Sigmoid colon (tissue), 7 donors: ENCODE results near the gene TEKT3. TPM values are rescaled to one million over a fixed set of nuclear protein-coding genes. Genes with fewer than 3 reads are reported as not detected.

Experiments
- DNase-seq: peaks from one replicate; pipeline ENCODE4 v3.0.0-alpha.2; 2019
- H3K27ac ChIP-seq, 4 donors: fragments of 200-600 bp; sonication (generic); one replicate each; pipeline ENCODE4 v1.5.1; 2016 to 2019; ENCODE audit warnings: mild to moderate bottlenecking in 1 of 4
- H3K27me3 ChIP-seq, 3 donors: fragments of 200-600 bp; sonication (generic); one replicate each; pipeline ENCODE4 v1.5.1; 2019; ENCODE audit warnings: mild to moderate bottlenecking in 1 of 3
- H3K36me3 ChIP-seq, 4 donors: fragments of 200-600 bp; sonication (generic); one replicate each; pipeline ENCODE4 v1.5.1; 2016 to 2019
- H3K4me1 ChIP-seq, 4 donors: fragments of 200-600 bp; sonication (generic); one replicate each; pipeline ENCODE4 v1.5.1; 2017 to 2019
- H3K4me3 ChIP-seq, 4 donors: fragments of 200-600 bp; sonication (generic); one replicate each; pipeline ENCODE4 v1.5.1; 2017 to 2019; ENCODE audit warnings: mild to moderate bottlenecking in 2 of 4, moderate library complexity in 1 of 4
- H3K9me3 ChIP-seq, 4 donors: fragments of 200-600 bp in 3 of 4; sonication (generic) in 3 of 4; one replicate each; pipeline versions ENCODE4 v1.5.1 to v1.6.1; 2013 to 2019
- EP300 ChIP-seq, 4 donors: sonication (generic); formaldehyde crosslinking; IDR thresholded peaks; one replicate each; pipeline ENCODE4 v1.6.1; 2017; ENCODE audit warnings: antibody characterized with exemption in 4 of 4
- POLR2A ChIP-seq, 2 donors: fragments of 450-650 bp; IDR thresholded peaks; one replicate each; pipeline ENCODE4 v1.6.1; 2016; ENCODE audit warnings: antibody characterized with exemption in 2 of 2, mild to moderate bottlenecking in 2 of 2, moderate library complexity in 2 of 2
- POLR2AphosphoS5 ChIP-seq, 4 donors: sonication (generic); formaldehyde crosslinking; IDR thresholded peaks; one replicate each; pipeline ENCODE4 v1.6.1; 2017; ENCODE audit warnings: antibody characterized with exemption in 4 of 4
- WGBS, 2 donors: extraction: QIAGEN DNeasy Blood & Tissue Kit; methylation state at CpG; one replicate each; pipeline ENCODE4 v1.1.7; 2013; 5-methylcytosine and 5-hydroxymethylcytosine counted together
- intact Hi-C: fragments of 100-400 bp; cut with DNase I; formaldehyde crosslinking; loops from one replicate; pipeline ENCODE4 v1.15.1; 2023
- polyA plus RNA-seq, 3 donors: library from polyadenylated mRNA; stranded (reverse); fragments of 200-250 nt; gene quantifications; one replicate each; pipeline ENCODE4 v1.2.3, GENCODE V29; 2013
- total RNA-seq, 4 donors: library from RNA; depleted of rRNA; stranded (reverse); fragments of >200 nt; gene quantifications; one replicate each; pipeline ENCODE4 v1.1.0, GENCODE V29; 2016
- TF ChIP-seq, protein P1 (sequence below), 4 experiments: fragments of 450-650 bp in 3 of 4; fragments of 200-600 bp in 1 of 4; IDR thresholded peaks; one replicate each; pipeline ENCODE4 v1.5.1; 2016 to 2019; ENCODE audit warnings: antibody characterized with exemption in 4 of 4, mild to moderate bottlenecking in 3 of 4, moderate library complexity in 2 of 4
- donor health status: healthy with polysubstance abuse.
- donor health status: Bipolar disorder and iron deficiency.
- donor health status: healthy.

TEKT3 gene
- total and polyA plus RNA-seq, 7 donors, result 0.26 to 1.8 TPM; not detected in 5

- intact Hi-C loops, result loop anchor here (2.0 kb wide), 1 partner anchor 33 kb away; no protein-coding TSS in a partner anchor
- 69 to 86% methylated on average over 3 of the region's 3 CpGs for WGBS, 2 donors
- Histone ChIP-seq H3K27ac (no peak overlapping the region), H3K9me3 (no peaks in the 10 kb centered on the region), H3K4me1 (peaks cover 0 to 13% (median 6%) of the 10 kb centered on the region in 4 donors), H3K4me3 (peak overlapping the region; percentile 35 to 63 (median 58)), H3K36me3 (no peaks in the 10 kb centered on the region), H3K27me3 (no peaks in the 10 kb centered on the region)
- TF ChIP-seq POLR2AphosphoS5 (IDR thresholded peaks at IDR 0.05) (no peak), POLR2A (IDR thresholded peaks at IDR 0.05) (no peak), EP300 (IDR thresholded peaks at IDR 0.05) (no peak)
- TF ChIP-seq, protein P1, sequence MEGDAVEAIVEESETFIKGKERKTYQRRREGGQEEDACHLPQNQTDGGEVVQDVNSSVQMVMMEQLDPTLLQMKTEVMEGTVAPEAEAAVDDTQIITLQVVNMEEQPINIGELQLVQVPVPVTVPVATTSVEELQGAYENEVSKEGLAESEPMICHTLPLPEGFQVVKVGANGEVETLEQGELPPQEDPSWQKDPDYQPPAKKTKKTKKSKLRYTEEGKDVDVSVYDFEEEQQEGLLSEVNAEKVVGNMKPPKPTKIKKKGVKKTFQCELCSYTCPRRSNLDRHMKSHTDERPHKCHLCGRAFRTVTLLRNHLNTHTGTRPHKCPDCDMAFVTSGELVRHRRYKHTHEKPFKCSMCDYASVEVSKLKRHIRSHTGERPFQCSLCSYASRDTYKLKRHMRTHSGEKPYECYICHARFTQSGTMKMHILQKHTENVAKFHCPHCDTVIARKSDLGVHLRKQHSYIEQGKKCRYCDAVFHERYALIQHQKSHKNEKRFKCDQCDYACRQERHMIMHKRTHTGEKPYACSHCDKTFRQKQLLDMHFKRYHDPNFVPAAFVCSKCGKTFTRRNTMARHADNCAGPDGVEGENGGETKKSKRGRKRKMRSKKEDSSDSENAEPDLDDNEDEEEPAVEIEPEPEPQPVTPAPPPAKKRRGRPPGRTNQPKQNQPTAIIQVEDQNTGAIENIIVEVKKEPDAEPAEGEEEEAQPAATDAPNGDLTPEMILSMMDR (IDR thresholded peaks at IDR 0.05), result no peak
- no peak for DNase-seq
These were observed 569 bp upstream of the TEKT3 start for GRCh38 chr17:15341966-15342365.

- 3 to 7% methylated on average over 19 of the region's 19 CpGs for WGBS, 2 donors
- H3K9me3 ChIP-seq, result no peaks in the 10 kb centered on the region
- DNase-seq, result no peak
- TF ChIP-seq POLR2AphosphoS5 (IDR thresholded peaks at IDR 0.05), result no peak
- peak in 1 of 4 donors; percentile 11 for TF ChIP-seq EP300 (IDR thresholded peaks at IDR 0.05)
- TF ChIP-seq, protein P1 (IDR thresholded peaks at IDR 0.05), result no peak
- no peak for TF ChIP-seq POLR2A (IDR thresholded peaks at IDR 0.05)
- H3K27me3 ChIP-seq, result no peaks in the 10 kb centered on the region
- H3K27ac ChIP-seq, result peak overlapping the region in 2 of 4 donors; percentile 60 to 68
- no peaks in the 10 kb centered on the region for H3K36me3 ChIP-seq
- peak overlapping the region; percentile 35 to 63 (median 58) for H3K4me3 ChIP-seq
- peaks cover 0 to 13% (median 6%) of the 10 kb centered on the region in 4 donors for H3K4me1 ChIP-seq
- intact Hi-C loops, result loop anchor here (2.0 kb wide), 1 partner anchor 32 kb away; no protein-coding TSS in a partner anchor
These were observed 431 bp downstream of the TEKT3 start for GRCh38 chr17:15340966-15341365.

DNA sequence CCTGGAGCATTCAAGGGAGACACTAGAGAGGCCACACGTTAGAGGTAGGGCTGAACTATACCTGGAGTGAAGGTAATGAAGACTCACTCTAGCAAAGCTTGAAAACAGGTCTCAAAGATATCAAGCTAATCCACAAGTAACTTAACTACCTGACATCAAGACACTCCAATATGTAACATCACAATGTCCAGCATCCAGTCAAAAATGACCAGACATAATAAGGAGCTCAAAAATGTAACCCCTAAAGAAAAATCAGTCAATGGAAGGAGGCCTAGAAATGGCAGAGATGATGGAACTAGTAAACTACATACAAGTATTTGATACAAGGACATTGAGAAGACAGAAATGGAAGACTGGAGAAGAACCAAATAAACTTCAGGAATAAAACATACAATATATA, 6.0 kb downstream of the TEKT3 start:
- Histone ChIP-seq H3K9me3 (no peaks in the 10 kb centered on the region), H3K4me1 (no peaks in the 10 kb centered on the region), H3K4me3 (no peak overlapping the region), H3K27me3 (no peaks in the 10 kb centered on the region), H3K36me3 (no peaks in the 10 kb centered on the region), H3K27ac (no peak overlapping the region)
- WGBS, 2 donors, result 77 to 86% methylated on average over 1 of the region's 1 CpG
- DNase-seq, result no peak
- intact Hi-C loops, result no loop called here
- TF ChIP-seq EP300 (IDR thresholded peaks at IDR 0.05) (no peak), POLR2AphosphoS5 (IDR thresholded peaks at IDR 0.05) (no peak), POLR2A (IDR thresholded peaks at IDR 0.05) (no peak)
- TF ChIP-seq, protein P1 (IDR thresholded peaks at IDR 0.05), result no peak

DNA sequence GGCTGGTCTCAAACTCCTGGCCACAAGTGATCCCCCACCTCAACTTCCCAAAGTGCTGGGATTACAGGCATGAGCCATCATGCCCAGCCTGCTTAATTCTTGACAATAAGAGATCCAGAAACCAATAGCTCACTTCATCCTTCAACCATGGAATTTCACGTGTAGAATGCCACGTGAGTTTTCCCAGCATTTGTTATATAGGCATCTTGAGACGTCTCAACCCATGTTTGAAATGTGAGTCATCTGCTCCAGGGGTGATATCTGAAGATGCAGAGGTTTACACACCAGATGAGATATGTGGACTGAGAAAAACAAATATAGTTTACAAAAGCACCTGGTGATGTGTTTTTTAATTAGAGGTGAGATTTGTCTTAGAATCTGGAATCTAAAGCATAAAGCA, 7.1 kb downstream of the TEKT3 start:
- TF ChIP-seq, protein P1 (IDR thresholded peaks at IDR 0.05), result no peak
- no peak for TF ChIP-seq POLR2A (IDR thresholded peaks at IDR 0.05)
- TF ChIP-seq POLR2AphosphoS5 (IDR thresholded peaks at IDR 0.05), result no peak
- no peak for TF ChIP-seq EP300 (IDR thresholded peaks at IDR 0.05)
- Histone ChIP-seq H3K36me3 (no peaks in the 10 kb centered on the region), H3K27ac (no peak overlapping the region), H3K4me3 (no peak overlapping the region), H3K9me3 (no peaks in the 10 kb centered on the region), H3K27me3 (no peaks in the 10 kb centered on the region), H3K4me1 (no peaks in the 10 kb centered on the region)
- 84 to 95% methylated on average over 3 of the region's 3 CpGs for WGBS, 2 donors
- DNase-seq, result no peak
- intact Hi-C loops, result no loop called here

DNA sequence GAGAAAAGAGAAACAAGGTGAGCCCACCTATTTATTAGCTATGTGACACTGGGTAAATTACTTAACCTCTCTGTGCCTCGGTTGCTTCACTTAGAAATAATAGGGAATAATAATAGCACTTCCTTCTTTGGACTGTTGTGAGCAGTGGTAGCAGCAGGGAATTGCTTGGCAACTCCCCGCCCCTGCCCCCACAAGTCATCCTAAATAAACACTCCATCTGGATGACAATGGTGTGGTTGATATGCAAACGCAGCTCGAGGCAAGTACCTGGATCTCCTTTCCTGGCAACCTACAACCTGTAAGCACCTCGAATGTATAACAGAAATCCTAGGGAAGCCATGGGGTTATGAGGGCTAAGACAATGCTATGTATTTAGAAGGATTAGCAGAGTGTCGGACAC, 9.1 kb downstream of the TEKT3 start:
- intact Hi-C loops, result no loop called here
- no peak for TF ChIP-seq POLR2A (IDR thresholded peaks at IDR 0.05)
- 55 to 79% methylated on average over 6 of the region's 6 CpGs for WGBS, 2 donors
- Histone ChIP-seq H3K36me3 (no peaks in the 10 kb centered on the region), H3K4me1 (no peaks in the 10 kb centered on the region), H3K27me3 (no peaks in the 10 kb centered on the region), H3K9me3 (no peaks in the 10 kb centered on the region), H3K4me3 (no peak overlapping the region), H3K27ac (no peak overlapping the region)
- no peak for DNase-seq
